Panc1 (cell line): ENCODE measurements around the gene USP12. TPM values are rescaled to one million over a fixed set of nuclear protein-coding genes. Genes with fewer than 3 reads are reported as not detected.

Experiments used
- ATAC-seq: fragments of 200-7000 bp; cut with Tn5 transposase; 2 replicates; pipeline ENCODE4 v1.9.1; 2020; ENCODE audit warnings: mild to moderate bottlenecking, moderate library complexity
- BruUV-seq: library from RNA; stranded (reverse); fragments of 400-500 nt; replicated peaks from 2 replicates; lab custom pipeline; 2021; lab: Mats Ljungman, UMichigan
- CTCF ChIA-PET: fragments of 300-600 bp; sonication (Branson Sonifier 250); formaldehyde crosslinking; loops from one replicate; lab custom pipeline; 2022; ENCODE audit warnings: antibody characterized with exemption; lab: Charles Lee
- POLR2A ChIA-PET: fragments of 300-600 bp; sonication (Branson Sonifier 250); formaldehyde crosslinking; loops from one replicate; lab custom pipeline; 2022; ENCODE audit warnings: antibody characterized with exemption; lab: Charles Lee
- DNase-seq: peaks from one replicate; pipeline ENCODE4 v3.0.0-alpha.2; 2010; ENCODE audit warnings: low read depth, low spot score
- H3K27ac ChIP-seq: 2 replicates; pipeline ENCODE4 v1.5.1; 2011; ENCODE audit warnings: mild to moderate bottlenecking, low read length, inconsistent platforms
- H3K27me3 ChIP-seq: fragments of 200-500 bp; sonication (Bioruptor generic); 2 replicates; pipeline ENCODE4 v1.6.0; 2014; ENCODE audit warnings: low read length, inconsistent platforms; ENCODE audit not compliant: control insufficient read depth, insufficient read depth
- H3K36me3 ChIP-seq: fragments of 200-500 bp; sonication (Bioruptor generic); 2 replicates; pipeline ENCODE4 v1.5.1; 2014; ENCODE audit warnings: inconsistent platforms, mild to moderate bottlenecking, low read length, moderate library complexity; ENCODE audit not compliant: control insufficient read depth, insufficient read depth
- H3K4me1 ChIP-seq: 2 replicates; pipeline ENCODE4 v1.5.1; 2011; ENCODE audit warnings: inconsistent platforms, mild to moderate bottlenecking, low read length, moderate library complexity; ENCODE audit not compliant: control insufficient read depth, insufficient read depth
- H3K4me3 ChIP-seq, 2 experiments: 2 replicates each; pipeline ENCODE4 v1.5.1; 2011 to 2012; ENCODE audit warnings: low read depth in 2 of 2, low read length in 2 of 2, mild to moderate bottlenecking in 2 of 2, inconsistent platforms in 1 of 2, moderate library complexity in 1 of 2
- H3K9me3 ChIP-seq: fragments of 200-500 bp; sonication (Bioruptor generic); 2 replicates; pipeline ENCODE4 v1.5.1; 2014; ENCODE audit warnings: low read depth, mild to moderate bottlenecking, inconsistent platforms, low read length, moderate library complexity; ENCODE audit not compliant: control insufficient read depth, insufficient read depth
- POLR2AphosphoS5 ChIP-seq: IDR thresholded peaks from 2 replicates; pipeline ENCODE4 v1.6.1; 2012; ENCODE audit warnings: mild to moderate bottlenecking, low read depth, low read length, moderate library complexity
- SIN3A ChIP-seq: IDR thresholded peaks from 2 replicates; pipeline ENCODE4 v1.6.1; 2012; ENCODE audit warnings: low read depth, mild to moderate bottlenecking, low read length, moderate library complexity, borderline replicate concordance; ENCODE audit not compliant: insufficient read depth
- TCF7L2 ChIP-seq: IDR thresholded peaks from 2 replicates; pipeline ENCODE4 v1.6.1; 2011; ENCODE audit warnings: mild to moderate bottlenecking, low read depth, low read length, inconsistent platforms
- in situ Hi-C: cut with HindIII; loops from 2 replicates; pipeline ENCODE4 v1.10.0; 2016; ENCODE audit warnings: low sequenced_read_pairs, low pct_unique_long_range_greater_than_20kb
- intact Hi-C: fragments of 100-400 bp; cut with micrococcal nuclease; formaldehyde crosslinking; loops from one replicate; pipeline ENCODE4 v1.10.0; 2022; ENCODE audit not compliant: unreplicated experiment
- total RNA-seq: library from RNA; stranded (reverse); gene quantifications from one replicate; pipeline ENCODE4 v1.2.1, GENCODE V29; 2021; ENCODE audit not compliant: unreplicated experiment
- TF ChIP-seq, protein P1 (sequence below), 2 experiments: IDR thresholded peaks; 2 replicates each; pipeline ENCODE4 v1.6.1; 2011 to 2012; ENCODE audit warnings: low read depth in 2 of 2, control low read depth in 1 of 2, low read length in 1 of 2, mild to moderate bottlenecking in 1 of 2, moderate library complexity in 1 of 2; ENCODE audit not compliant: insufficient read depth in 1 of 2
- TF ChIP-seq, protein P2 (sequence below): fragments of 450-650 bp; IDR thresholded peaks from 2 replicates; pipeline ENCODE4 v1.5.1; 2017; ENCODE audit warnings: mild to moderate bottlenecking

Gene USP12
- total RNA-seq, 1 experiment from 2014 or later: 82.0 TPM

DNA sequence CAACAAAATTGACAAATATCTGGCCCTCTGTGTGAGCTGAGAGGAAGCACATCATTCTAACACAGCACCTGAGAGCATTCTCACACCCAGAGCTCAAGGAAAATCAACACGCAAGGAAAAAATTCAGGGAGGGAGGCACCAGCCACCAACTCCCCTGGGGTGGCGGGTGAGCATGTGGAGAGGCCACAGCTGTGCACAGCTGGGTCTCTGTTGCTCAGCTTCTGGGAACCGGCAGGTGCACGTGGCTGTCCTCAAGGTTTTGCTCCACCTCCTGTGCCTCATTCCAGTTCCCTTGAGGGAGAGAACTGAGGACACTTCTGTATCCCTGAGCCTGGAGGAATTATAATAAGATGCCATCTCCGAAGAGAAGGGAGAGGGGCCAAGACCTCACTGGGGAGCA lies 134.0 kb downstream of the USP12 start:
- no peaks in the 10 kb centered on the region; the same call in 1 of the 2 replicates for H3K9me3 ChIP-seq
- DNase-seq (no peak), ATAC-seq (no peak)
- ChIA-PET POLR2A (no interaction called here), CTCF (no interaction called here)
- H3K27ac ChIP-seq: peak overlapping the region; percentile 98
- no peaks in the 10 kb centered on the region for H3K36me3 ChIP-seq
- no peak for TF ChIP-seq TCF7L2
- TF ChIP-seq, protein P1, sequence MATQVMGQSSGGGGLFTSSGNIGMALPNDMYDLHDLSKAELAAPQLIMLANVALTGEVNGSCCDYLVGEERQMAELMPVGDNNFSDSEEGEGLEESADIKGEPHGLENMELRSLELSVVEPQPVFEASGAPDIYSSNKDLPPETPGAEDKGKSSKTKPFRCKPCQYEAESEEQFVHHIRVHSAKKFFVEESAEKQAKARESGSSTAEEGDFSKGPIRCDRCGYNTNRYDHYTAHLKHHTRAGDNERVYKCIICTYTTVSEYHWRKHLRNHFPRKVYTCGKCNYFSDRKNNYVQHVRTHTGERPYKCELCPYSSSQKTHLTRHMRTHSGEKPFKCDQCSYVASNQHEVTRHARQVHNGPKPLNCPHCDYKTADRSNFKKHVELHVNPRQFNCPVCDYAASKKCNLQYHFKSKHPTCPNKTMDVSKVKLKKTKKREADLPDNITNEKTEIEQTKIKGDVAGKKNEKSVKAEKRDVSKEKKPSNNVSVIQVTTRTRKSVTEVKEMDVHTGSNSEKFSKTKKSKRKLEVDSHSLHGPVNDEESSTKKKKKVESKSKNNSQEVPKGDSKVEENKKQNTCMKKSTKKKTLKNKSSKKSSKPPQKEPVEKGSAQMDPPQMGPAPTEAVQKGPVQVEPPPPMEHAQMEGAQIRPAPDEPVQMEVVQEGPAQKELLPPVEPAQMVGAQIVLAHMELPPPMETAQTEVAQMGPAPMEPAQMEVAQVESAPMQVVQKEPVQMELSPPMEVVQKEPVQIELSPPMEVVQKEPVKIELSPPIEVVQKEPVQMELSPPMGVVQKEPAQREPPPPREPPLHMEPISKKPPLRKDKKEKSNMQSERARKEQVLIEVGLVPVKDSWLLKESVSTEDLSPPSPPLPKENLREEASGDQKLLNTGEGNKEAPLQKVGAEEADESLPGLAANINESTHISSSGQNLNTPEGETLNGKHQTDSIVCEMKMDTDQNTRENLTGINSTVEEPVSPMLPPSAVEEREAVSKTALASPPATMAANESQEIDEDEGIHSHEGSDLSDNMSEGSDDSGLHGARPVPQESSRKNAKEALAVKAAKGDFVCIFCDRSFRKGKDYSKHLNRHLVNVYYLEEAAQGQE (IDR thresholded peaks at IDR 0.05; ENCODE audit: insufficient read depth in 1 of 2, low read depth in 2 of 2, low read length in 1 of 2): no peak
- no peak for TF ChIP-seq SIN3A
- TF ChIP-seq POLR2AphosphoS5: no peak
- TF ChIP-seq, protein P2, sequence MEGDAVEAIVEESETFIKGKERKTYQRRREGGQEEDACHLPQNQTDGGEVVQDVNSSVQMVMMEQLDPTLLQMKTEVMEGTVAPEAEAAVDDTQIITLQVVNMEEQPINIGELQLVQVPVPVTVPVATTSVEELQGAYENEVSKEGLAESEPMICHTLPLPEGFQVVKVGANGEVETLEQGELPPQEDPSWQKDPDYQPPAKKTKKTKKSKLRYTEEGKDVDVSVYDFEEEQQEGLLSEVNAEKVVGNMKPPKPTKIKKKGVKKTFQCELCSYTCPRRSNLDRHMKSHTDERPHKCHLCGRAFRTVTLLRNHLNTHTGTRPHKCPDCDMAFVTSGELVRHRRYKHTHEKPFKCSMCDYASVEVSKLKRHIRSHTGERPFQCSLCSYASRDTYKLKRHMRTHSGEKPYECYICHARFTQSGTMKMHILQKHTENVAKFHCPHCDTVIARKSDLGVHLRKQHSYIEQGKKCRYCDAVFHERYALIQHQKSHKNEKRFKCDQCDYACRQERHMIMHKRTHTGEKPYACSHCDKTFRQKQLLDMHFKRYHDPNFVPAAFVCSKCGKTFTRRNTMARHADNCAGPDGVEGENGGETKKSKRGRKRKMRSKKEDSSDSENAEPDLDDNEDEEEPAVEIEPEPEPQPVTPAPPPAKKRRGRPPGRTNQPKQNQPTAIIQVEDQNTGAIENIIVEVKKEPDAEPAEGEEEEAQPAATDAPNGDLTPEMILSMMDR: no peak
- BruUV-seq: no TSS peak
- no peak overlapping the region for H3K4me3 ChIP-seq
- in situ Hi-C loops: no loop called here
- peaks cover 52% of the 10 kb centered on the region for H3K4me1 ChIP-seq
- no peaks in the 10 kb centered on the region for H3K27me3 ChIP-seq
- intact Hi-C loops: no loop called here

DNA sequence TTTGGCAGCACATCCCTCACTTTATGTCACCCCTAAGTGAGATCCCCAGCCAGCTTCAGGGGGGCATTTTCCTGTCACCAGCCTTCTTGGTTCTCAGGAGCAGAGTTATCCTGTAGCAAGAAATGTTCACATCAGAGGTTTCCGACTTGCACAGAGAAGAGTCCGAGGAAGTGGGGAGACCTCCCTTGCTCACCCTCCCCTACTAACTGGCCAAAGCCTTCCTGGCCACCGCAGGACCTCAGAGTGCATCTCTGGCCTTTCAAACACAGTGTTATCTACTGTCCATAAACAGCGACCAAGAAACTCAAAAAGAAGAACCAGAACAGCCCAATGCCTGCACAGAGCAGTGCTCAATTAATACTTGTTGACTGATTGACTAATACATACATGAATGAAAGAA lies 134.4 kb downstream of the USP12 start:
- Histone ChIP-seq H3K9me3 (peaks cover 3% of the 10 kb centered on the region; the same call in 1 of the 2 replicates), H3K4me1 (peaks cover 52% of the 10 kb centered on the region), H3K36me3 (no peaks in the 10 kb centered on the region), H3K4me3 (no peak overlapping the region), H3K27me3 (no peaks in the 10 kb centered on the region), H3K27ac (peak overlapping the region; percentile 98)
- ATAC-seq: no peak
- BruUV-seq: no TSS peak
- TF ChIP-seq SIN3A: no peak
- intact Hi-C loops (no loop called here), in situ Hi-C loops (no loop called here)
- POLR2A ChIA-PET: no interaction called here
- CTCF ChIA-PET: no interaction called here
- DNase-seq: no peak

DNA sequence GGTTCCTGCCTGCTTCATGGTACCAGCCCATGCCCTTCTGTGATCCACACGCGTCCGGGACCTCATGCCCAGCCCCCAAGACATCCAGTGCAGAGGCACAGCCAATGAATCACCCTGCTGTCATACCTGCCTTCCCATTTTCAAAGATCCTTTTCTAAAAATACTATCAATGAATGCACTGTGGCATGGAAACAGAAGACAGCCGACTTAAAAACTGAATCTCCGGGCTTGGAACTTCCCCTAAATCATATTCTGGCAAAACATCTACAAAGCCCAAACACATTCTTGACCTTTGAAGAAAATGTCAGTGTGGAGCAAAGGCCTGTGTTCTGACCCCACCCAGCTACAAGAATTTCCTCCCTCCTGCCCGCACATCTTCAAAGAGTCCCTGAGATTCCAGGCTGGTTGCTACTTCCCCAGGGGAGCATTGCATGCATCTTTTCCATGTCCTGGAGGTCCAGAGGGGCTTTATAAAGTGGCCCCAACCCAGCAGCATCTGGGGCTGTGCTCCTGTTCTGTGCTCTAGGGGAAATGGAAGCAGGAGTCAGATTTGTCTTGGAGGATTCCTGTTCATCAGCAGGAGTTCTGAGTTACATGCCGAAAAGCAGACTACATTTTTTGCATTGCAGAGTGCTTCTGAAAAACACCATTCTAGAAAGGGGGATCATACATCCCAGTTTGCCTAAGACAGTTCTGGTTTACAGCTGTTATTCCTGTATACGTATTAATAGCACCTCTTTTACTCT lies 135.2 kb downstream of the USP12 start:
- H3K27ac ChIP-seq: peak overlapping the region; percentile 98
- TF ChIP-seq, protein P1 (IDR thresholded peaks at IDR 0.05; ENCODE audit: insufficient read depth in 1 of 2, low read depth in 2 of 2, low read length in 1 of 2): no peak
- TF ChIP-seq TCF7L2: 0 out of 2 replicates have a peak, but pooled peaks have one; percentile 37
- H3K4me1 ChIP-seq: peaks cover 48% of the 10 kb centered on the region
- in situ Hi-C loops: no loop called here
- peaks cover 6% of the 10 kb centered on the region; the same call in 1 of the 2 replicates for H3K9me3 ChIP-seq
- ATAC-seq: no peak
- intact Hi-C loops: no loop called here
- no TSS peak for BruUV-seq
- no peak overlapping the region for H3K4me3 ChIP-seq
- ChIA-PET POLR2A (no interaction called here), CTCF (no interaction called here)
- DNase-seq: no peak
- H3K36me3 ChIP-seq: no peaks in the 10 kb centered on the region
- no peaks in the 10 kb centered on the region for H3K27me3 ChIP-seq
